ENCODE data around the gene BRD1. TPM values are rescaled to one million over a fixed set of nuclear protein-coding genes. Genes with fewer than 3 reads are reported as not detected.

The BRD1 gene
- total RNA-seq, 1 experiment from 2014 or later = 28.2 TPM

DNA sequence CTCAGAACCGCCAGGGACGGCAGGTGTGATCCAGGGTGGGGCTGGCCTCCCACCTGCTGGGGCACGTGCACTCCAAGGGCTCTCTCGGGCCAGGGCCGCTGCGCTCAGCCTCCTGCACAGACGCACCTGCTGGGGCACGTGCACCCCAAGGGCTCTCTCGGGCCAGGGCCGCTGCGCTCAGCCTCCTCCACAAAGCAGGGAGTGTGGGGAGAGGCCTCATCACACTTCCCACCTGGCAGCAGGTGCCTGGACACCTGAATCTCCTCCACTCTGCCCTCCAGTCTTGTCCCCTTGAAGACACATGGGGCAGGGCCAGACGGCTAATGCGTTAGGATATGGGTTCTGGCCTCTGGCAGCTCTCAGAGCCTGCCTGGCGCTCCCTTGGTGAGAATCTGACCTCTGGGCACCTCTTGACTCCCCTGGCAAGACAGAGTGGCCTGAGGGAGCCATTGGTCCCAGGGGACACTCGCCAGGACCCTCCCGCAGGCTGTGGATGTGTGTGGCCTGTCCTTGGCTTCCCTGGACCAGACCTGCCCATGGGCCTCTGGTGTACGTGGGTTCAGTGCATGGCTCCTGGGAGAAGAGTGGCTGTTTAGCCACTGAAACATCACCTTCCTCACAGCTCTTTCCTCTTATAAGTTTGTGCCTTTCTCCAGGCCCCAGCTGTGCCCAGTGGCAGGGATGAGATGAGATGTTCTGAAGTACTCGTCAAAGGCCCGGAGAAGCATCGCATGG is 73.5 kb downstream of the BRD1 start:
- no peak for DNase-seq (ENCODE audit: low read depth in 1 of 2, low spot score in 2 of 2)
- no peaks in the 10 kb centered on the region for H3K36me3 ChIP-seq
- no peaks in the 10 kb centered on the region; the same call in none of the 2 replicates for H3K27me3 ChIP-seq (replicated peaks)
- no peaks in the 10 kb centered on the region for H3K4me1 ChIP-seq (replicated peaks)
- H3K9me3 ChIP-seq (replicated peaks) = no peaks in the 10 kb centered on the region
- H3K4me3 ChIP-seq = no peak overlapping the region
- no peak overlapping the region for H3K27ac ChIP-seq

DNA sequence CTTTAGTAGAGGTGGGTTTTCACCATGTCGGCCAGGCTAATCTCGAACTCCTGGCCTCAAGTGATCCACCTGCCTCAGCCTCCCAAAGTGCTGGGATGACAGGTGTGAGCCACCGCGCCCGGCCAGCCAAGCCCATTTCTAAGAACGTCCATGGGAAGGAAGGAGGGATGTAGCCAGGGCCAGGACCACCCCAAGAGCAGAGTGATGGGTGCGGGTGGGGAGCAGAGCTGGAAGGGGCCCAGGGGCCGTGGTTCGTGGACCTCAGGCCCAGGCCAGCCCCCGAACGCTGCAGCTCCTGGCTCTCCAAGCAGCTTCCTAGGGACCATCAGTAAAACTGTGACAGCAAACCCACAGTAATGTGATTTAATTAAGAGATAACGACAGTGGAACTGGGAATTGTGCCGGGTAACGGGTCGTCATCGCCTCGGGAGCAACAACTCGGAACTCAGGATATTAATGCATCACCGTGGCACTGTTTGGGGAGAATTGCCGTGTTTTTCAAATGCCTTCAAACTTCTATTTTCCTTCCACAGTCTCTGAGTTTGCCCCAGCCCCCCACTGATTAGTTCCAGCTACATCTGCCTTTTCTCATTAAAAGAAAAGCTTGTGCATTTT is 74.3 kb downstream of the BRD1 start:
- DNase-seq (ENCODE audit: low read depth in 1 of 2, low spot score in 2 of 2) = no peak
- Histone ChIP-seq H3K27ac (no peak overlapping the region), H3K4me3 (no peak overlapping the region), H3K9me3 (replicated peaks) (no peaks in the 10 kb centered on the region), H3K36me3 (no peaks in the 10 kb centered on the region), H3K27me3 (replicated peaks) (no peaks in the 10 kb centered on the region; the same call in 1 of the 2 replicates), H3K4me1 (replicated peaks) (no peaks in the 10 kb centered on the region)

DNA sequence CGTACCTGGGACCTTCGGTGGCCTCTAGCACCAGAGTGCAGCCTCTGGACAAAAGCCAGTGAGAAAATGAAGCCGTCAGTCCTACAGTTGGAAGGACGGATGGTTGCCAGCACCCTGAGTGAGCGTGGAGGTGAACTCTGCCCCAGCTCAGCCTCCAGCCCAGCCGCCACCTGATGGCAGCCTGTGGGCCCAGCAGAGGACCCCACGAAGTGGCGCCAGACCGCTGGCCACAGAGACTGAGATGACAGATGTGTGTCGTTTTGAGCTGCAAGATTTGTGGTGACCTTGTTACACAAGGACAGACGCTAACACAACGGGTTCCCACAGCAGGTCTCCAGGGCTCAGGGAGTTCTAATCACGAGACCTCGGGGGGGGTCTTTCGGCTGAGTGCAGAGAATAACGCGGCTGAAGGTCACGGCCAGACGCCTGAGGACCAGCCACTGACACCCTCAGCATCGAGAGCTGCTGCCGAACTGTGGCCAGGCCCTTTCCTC is 75.0 kb downstream of the BRD1 start:
- Histone ChIP-seq H3K9me3 (replicated peaks) (peaks cover 3% of the 10 kb centered on the region; the same call in 1 of the 2 replicates), H3K36me3 (no peaks in the 10 kb centered on the region), H3K4me1 (replicated peaks) (no peaks in the 10 kb centered on the region), H3K4me3 (no peak overlapping the region), H3K27me3 (replicated peaks) (no peaks in the 10 kb centered on the region; the same call in 1 of the 2 replicates), H3K27ac (no peak overlapping the region)
- no peak for DNase-seq (ENCODE audit: low read depth in 1 of 2, low spot score in 2 of 2)

DNA sequence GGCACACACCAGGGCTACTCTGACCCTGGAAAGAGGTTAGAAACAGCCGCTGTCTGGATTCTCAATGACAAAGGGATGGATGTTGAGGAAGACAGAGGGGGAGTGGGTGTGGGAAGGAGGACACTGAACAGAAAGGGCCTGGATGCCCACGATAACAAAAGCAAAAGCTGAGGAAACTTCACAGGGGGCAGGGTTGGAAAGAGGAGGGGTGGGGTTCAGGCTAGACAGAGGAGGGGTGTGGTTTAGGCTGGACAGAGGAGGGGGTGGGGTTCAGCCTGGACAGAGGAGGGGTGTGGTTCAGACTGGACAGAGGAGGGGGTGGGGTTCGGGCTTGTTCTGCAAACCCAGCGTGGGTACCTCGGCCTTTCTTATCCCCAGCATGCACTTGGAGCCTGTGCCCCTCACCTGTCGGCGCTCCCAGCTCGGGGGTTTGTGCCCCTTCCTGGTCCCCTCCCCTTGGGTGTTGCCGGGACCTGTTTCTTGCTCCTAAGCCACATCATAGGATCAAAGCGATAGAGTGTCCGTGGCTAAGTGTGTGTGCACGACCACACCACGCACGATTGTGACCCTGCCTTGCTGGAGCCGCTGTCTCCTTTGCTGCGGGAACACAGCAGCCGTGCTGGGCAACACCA is 75.6 kb downstream of the BRD1 start:
- DNase-seq (ENCODE audit: low read depth in 1 of 2, low spot score in 2 of 2) = no peak
- Histone ChIP-seq H3K9me3 (replicated peaks) (peaks cover 3% of the 10 kb centered on the region; the same call in 1 of the 2 replicates), H3K27ac (no peak overlapping the region), H3K4me1 (replicated peaks) (no peaks in the 10 kb centered on the region), H3K36me3 (no peaks in the 10 kb centered on the region), H3K27me3 (replicated peaks) (no peaks in the 10 kb centered on the region; the same call in 1 of the 2 replicates), H3K4me3 (no peak overlapping the region)

DNA sequence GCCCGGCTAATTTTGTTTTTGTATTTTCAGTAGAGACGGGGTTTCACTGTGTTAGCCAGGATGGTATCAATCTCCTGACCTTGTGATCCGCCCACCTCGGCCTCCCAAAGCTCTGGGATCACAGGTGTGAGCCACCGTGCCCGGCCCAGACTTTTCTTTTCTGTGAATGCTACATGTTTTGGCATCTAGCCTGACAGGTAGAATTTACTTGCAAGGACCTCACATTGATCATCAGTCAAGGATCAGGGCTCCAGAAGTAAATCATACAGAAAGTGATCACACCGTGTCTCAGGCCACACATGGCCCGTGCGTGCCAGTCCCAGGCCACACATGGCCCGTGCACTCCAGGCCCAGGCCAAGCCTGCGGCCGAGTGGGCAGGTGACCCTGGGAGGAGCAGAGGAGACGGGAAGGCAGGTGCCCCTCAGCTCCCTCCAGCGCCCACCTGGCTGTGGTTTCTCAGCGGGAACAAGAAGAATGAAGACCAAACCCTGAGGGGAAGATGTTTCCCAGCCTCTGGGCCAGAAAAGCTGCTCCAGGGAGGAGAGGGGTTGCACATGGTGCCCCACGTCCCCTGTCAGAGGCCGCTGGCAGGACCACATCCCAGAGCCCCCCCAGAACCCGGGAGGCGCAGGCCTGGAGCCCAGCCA is 76.2 kb downstream of the BRD1 start:
- DNase-seq (ENCODE audit: low read depth in 1 of 2, low spot score in 2 of 2) = no peak
- Histone ChIP-seq H3K27me3 (replicated peaks) (no peaks in the 10 kb centered on the region), H3K27ac (no peak overlapping the region), H3K9me3 (replicated peaks) (peaks cover 3% of the 10 kb centered on the region; the same call in 1 of the 2 replicates), H3K4me1 (replicated peaks) (no peaks in the 10 kb centered on the region), H3K4me3 (no peak overlapping the region), H3K36me3 (no peaks in the 10 kb centered on the region)

DNA sequence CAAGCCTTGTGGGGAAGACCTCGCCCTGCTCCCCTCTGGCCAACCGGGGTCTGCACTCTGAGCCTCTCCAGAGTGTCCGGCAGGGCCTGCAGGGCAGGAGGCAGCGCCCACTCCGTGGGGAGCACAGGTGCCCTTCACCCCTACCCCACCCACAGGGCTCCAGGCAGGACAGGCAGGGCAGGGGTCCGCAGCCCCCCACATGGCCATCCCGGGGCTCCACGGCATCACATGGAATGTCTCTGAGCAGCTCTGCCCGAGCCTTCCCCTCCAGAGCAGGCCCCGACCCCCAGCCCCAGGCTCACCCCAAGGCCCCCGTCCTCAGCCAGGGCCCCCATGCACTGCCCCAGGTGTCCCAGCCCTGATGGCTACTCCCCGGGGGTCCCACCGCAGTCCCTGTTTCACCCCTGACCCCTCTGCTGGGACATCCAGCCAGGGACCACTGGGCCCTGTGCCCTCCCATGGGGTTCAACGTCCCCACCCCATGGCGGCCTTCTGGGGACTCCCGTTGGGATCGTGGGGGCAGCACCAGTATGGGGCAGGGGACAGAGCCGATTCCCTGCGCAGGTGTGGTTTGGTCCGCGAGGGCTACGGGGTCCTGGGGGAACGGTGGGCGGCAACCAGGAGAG is 77.7 kb downstream of the BRD1 start:
- no peak for DNase-seq (ENCODE audit: low read depth in 1 of 2, low spot score in 2 of 2)
- H3K27me3 ChIP-seq (replicated peaks) = no peaks in the 10 kb centered on the region
- H3K4me1 ChIP-seq (replicated peaks) = no peaks in the 10 kb centered on the region
- H3K36me3 ChIP-seq = no peaks in the 10 kb centered on the region
- H3K9me3 ChIP-seq (replicated peaks) = peaks cover 5% of the 10 kb centered on the region; the same call in 1 of the 2 replicates
- no peak overlapping the region for H3K27ac ChIP-seq
- no peak overlapping the region for H3K4me3 ChIP-seq

DNA sequence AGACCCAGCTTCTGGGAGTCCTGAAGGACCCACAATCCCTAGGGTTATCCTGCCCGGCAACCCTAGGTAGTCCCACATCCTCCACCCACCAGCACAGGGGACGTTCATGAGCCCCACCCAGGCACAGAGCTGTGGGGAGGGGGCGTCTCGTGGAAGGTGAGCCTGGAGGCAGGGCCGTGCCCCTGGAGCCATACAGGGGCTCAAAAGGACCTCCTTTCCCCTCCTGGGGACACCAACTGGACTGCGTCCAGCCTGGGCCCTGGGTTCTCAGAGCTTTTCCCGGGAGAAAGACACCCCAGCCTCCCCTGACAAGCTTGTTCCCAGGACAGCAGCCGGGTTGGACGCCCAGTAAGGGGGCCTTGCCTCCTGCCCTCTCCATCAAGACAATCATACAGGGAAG is 78.4 kb downstream of the BRD1 start:
- Histone ChIP-seq H3K4me1 (replicated peaks) (no peaks in the 10 kb centered on the region), H3K27ac (no peak overlapping the region), H3K4me3 (no peak overlapping the region), H3K27me3 (replicated peaks) (no peaks in the 10 kb centered on the region), H3K36me3 (no peaks in the 10 kb centered on the region), H3K9me3 (replicated peaks) (peaks cover 5% of the 10 kb centered on the region; the same call in 1 of the 2 replicates)
- DNase-seq (ENCODE audit: low read depth in 1 of 2, low spot score in 2 of 2) = no peak

DNA sequence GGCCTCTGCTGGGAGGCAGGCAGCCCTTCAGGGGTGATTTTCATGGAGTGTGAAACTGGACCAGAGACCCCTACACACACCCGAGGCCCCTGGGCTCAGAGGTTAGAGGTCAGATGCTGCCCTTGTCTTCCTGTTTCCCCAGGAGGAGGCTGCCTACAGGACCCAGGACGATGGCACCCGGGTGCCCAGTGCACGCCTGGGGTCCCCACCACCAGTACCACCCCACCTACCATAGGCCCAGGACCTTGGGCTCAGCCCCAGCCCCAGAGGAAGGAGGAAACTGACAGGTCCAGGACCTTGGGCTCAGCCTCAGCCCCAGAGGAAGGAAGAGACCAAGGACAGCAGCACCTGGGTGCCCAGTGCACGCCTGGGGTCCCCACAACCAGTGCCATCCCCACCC is 79.2 kb downstream of the BRD1 start:
- Histone ChIP-seq H3K27ac (no peak overlapping the region), H3K4me3 (no peak overlapping the region), H3K27me3 (replicated peaks) (no peaks in the 10 kb centered on the region), H3K9me3 (replicated peaks) (peaks cover 5% of the 10 kb centered on the region; the same call in 1 of the 2 replicates), H3K4me1 (replicated peaks) (no peaks in the 10 kb centered on the region), H3K36me3 (no peaks in the 10 kb centered on the region)
- no peak for DNase-seq (ENCODE audit: low read depth in 1 of 2, low spot score in 2 of 2)

DNA sequence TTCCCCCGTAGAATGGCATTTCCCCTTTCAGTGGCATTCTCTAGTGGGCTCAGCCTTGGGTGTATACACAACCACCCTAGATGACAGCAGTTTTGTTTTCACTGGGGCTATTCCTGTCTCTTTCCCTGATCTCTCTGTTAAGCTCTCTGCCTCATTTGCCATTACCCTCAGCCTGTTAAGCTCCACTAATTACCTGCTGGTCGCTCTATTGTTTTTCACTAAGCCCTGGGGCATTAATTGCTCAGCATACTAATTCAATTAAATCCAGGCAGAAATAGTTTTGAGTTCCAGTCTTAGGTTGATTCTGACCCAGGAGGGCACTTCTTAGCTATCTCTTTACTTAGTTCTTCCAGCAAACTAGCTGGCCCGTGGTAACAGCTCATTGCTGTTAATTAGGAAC is 80.0 kb downstream of the BRD1 start:
- no peak overlapping the region for H3K27ac ChIP-seq
- H3K36me3 ChIP-seq = no peaks in the 10 kb centered on the region
- H3K4me3 ChIP-seq = no peak overlapping the region
- H3K4me1 ChIP-seq (replicated peaks) = no peaks in the 10 kb centered on the region
- DNase-seq (ENCODE audit: low read depth in 1 of 2, low spot score in 2 of 2) = no peak
- H3K27me3 ChIP-seq (replicated peaks) = no peaks in the 10 kb centered on the region
- H3K9me3 ChIP-seq (replicated peaks) = peaks cover 5% of the 10 kb centered on the region; the same call in 1 of the 2 replicates

DNA sequence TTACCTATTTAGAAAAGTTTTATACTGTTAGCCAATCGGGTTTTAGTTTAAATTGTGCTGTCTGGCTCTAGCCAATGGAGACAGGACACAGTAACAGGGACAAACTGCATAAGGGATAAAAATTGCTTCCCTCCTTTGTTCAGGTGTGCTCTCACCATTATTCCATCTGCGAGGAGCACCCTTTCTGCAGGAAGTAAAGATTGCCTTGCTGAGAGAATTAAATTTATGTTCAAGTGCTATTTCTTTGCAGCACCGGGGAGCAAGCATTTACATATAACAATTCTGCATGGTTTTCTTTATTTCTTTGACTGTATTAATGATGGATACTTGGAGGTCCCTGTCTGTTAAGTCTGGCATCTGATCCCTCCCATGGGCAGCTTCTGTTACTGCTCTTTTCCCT is 80.5 kb downstream of the BRD1 start:
- DNase-seq (ENCODE audit: low read depth in 1 of 2, low spot score in 2 of 2) = no peak
- Histone ChIP-seq H3K36me3 (no peaks in the 10 kb centered on the region), H3K4me1 (replicated peaks) (no peaks in the 10 kb centered on the region), H3K27me3 (replicated peaks) (no peaks in the 10 kb centered on the region), H3K4me3 (no peak overlapping the region), H3K27ac (no peak overlapping the region), H3K9me3 (replicated peaks) (peaks cover 5% of the 10 kb centered on the region; the same call in 1 of the 2 replicates)

DNA sequence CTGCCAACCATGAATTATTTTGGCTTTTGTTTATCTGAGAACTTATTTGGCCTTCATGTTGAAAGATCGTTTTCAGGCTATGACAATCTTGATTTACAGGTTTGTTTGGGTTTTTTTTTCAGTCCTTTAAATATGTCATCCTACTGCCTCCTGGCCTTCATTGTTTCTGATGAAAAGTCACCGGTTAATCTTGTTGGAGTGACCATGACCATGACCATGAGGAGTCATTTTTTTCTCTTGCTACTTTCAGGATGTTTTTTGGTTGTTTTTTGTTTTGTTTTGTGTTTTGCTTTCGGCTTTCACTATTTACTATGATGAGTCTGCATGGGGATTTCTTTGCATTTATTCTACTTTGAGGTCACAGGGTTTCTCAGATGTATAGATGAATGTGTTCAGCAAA is 81.6 kb downstream of the BRD1 start:
- Histone ChIP-seq H3K36me3 (no peaks in the 10 kb centered on the region), H3K9me3 (replicated peaks) (peaks cover 5% of the 10 kb centered on the region; the same call in 1 of the 2 replicates), H3K4me1 (replicated peaks) (no peaks in the 10 kb centered on the region), H3K4me3 (no peak overlapping the region), H3K27ac (no peak overlapping the region), H3K27me3 (replicated peaks) (no peaks in the 10 kb centered on the region; the same call in 1 of the 2 replicates)
- no peak for DNase-seq (ENCODE audit: low read depth in 1 of 2, low spot score in 2 of 2)

DNA sequence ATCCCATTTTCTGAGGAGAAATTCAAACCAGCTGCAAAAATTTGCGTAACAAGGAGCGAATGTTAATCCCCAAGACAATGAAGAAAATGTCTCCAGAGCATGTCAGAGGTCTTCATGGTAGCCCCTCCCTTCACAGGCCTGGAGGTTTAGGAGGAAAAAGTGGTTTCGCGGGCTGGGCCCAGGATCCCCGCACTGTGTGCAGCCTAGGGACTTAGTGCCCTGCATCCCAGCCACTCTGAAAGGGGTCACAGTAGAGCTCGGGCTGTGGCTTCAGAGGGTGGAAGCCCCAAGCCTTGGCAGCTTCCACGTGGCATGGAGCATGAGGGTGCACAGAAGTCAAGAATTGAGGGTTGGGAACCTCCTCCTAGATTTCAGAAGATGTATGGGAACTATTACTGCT is 87.4 kb downstream of the BRD1 start:
- H3K27ac ChIP-seq = no peak overlapping the region
- no peaks in the 10 kb centered on the region for H3K36me3 ChIP-seq
- no peak for DNase-seq (ENCODE audit: low read depth in 1 of 2, low spot score in 2 of 2)
- H3K4me1 ChIP-seq (replicated peaks) = no peaks in the 10 kb centered on the region
- H3K9me3 ChIP-seq (replicated peaks) = no peaks in the 10 kb centered on the region
- no peaks in the 10 kb centered on the region; the same call in 1 of the 2 replicates for H3K27me3 ChIP-seq (replicated peaks)
- no peak overlapping the region for H3K4me3 ChIP-seq

DNA sequence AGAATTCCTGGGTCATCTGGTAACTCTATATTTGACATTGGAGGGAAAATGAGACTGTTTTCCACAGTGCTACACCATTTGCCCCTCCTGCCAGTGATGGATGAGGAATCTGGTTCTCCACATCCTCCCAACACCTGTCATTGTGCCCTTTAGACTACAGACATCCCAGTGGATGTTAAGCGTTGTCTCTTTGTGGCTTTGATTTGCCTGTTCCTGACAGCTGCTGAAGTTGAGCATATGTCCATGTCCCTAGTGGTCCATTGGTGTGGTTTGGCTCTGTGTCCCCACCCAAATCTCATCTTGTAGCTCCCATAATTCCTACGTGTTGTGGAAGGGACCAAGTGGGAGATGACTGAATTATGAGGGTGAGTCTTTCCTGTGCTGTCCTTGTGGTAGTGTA is 88.5 kb downstream of the BRD1 start:
- no peak for DNase-seq (ENCODE audit: low read depth in 1 of 2, low spot score in 2 of 2)
- Histone ChIP-seq H3K36me3 (no peaks in the 10 kb centered on the region), H3K4me3 (no peak overlapping the region), H3K27me3 (replicated peaks) (no peaks in the 10 kb centered on the region; the same call in 1 of the 2 replicates), H3K27ac (no peak overlapping the region), H3K9me3 (replicated peaks) (no peaks in the 10 kb centered on the region), H3K4me1 (replicated peaks) (no peaks in the 10 kb centered on the region)
